ACC112 (cell line): ENCODE measurements around the gene DNHD1.

Experiments used
- H2AFZ ChIP-seq: fragments of 200-600 bp; sonication (generic); one replicate; pipeline ENCODE4 v1.6.0; 2017; ENCODE audit warnings: antibody characterized with exemption, low read length; ENCODE audit not compliant: unreplicated experiment
- H3K27ac ChIP-seq: fragments of 200-600 bp; sonication (generic); 2 replicates; pipeline ENCODE4 v1.5.1; 2014; ENCODE audit warnings: low read depth, mild to moderate bottlenecking, antibody characterized with exemption, low read length, moderate library complexity
- H3K27me3 ChIP-seq: fragments of 200-600 bp; sonication (generic); 2 replicates; pipeline ENCODE4 v1.6.1; 2014; ENCODE audit warnings: mild to moderate bottlenecking, antibody characterized with exemption, low read length, moderate library complexity, mixed read lengths; ENCODE audit not compliant: insufficient read depth
- H3K36me3 ChIP-seq: fragments of 200-600 bp; sonication (generic); 2 replicates; pipeline ENCODE4 v1.6.1; 2016; ENCODE audit warnings: mild to moderate bottlenecking, antibody characterized with exemption, low read length, moderate library complexity, mixed read lengths; ENCODE audit not compliant: insufficient read depth
- H3K4me1 ChIP-seq: fragments of 200-600 bp; sonication (generic); one replicate; pipeline ENCODE4 v1.6.1; 2016; ENCODE audit warnings: low read length, mixed read lengths; ENCODE audit not compliant: insufficient read depth, unreplicated experiment, control insufficient read depth
- H3K4me3 ChIP-seq: fragments of 200-600 bp; sonication (generic); 2 replicates; pipeline ENCODE4 v1.5.1; 2014; ENCODE audit warnings: mild to moderate bottlenecking, low read depth, low read length
- H3K79me2 ChIP-seq: fragments of 200-600 bp; sonication (generic); one replicate; pipeline ENCODE4 v1.6.0; 2016; ENCODE audit warnings: low read length; ENCODE audit not compliant: control insufficient read depth, unreplicated experiment, insufficient read depth

Gene DNHD1

GRCh38 chr11:6620636-6621035, 123.6 kb downstream of the DNHD1 start:
- Histone ChIP-seq H3K79me2 (peaks cover 25% of the 10 kb centered on the region), H3K4me3 (no peak overlapping the region), H3K27me3 (no peaks in the 10 kb centered on the region), H3K36me3 (peaks cover 5% of the 10 kb centered on the region; the same call in 1 of the 2 replicates), H3K4me1 (peaks cover 27% of the 10 kb centered on the region), H2AFZ (no peak overlapping the region), H3K27ac (no peak overlapping the region)
